DMS 273 (cell line): ENCODE measurements around the gene GABRA5.
"Not testable (repeated sequence)": the region's sequence is repeated elsewhere in the genome, so short reads cannot be mapped to it uniquely, and the experiment has no call there.

Experiments
- DNase-seq: peaks from one replicate; lab custom pipeline; 2025; ENCODE audit not compliant: unreplicated experiment; lab: John Stamatoyannopoulos, UW

GABRA5 gene

GRCh38 chr15:26866298-26867199, at the start of gene GABRA5:
TSS of gene GABRA5 (plus strand) at chr15:26867062. CDS start at chr15:26869249, 2,187 bp downstream.
- DNase-seq, result peak; percentile 91

- DNase-seq, result not testable (repeated sequence)
Measured at GRCh38 chr15:26831191-26831590, 35.7 kb upstream of the GABRA5 start.

GRCh38 chr15:26831951-26832350, 34.9 kb upstream of the GABRA5 start:
- no peak for DNase-seq

GRCh38 chr15:26838742-26839460, 28.0 kb upstream of the GABRA5 start:
- peak; percentile 35 for DNase-seq

DNA sequence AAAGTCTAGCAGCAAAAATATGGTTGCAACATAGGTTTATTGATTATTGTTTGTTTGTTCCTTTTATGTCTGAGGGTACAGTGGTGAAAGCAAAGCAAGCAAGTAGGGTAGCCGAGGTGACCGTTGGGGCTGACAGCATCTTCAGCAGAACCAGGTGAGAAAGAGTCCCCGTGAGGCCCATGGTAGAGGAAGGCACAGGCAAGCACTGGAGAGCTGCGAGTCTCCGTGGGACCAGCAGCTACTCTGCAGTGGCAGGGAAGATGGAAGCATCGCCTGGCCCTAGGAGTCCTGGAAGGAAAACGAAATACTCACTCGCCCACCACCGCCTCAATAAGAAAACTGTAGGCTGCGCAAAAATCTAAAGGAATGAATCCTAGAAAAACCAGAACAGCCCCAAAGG, 25.3 kb upstream of the GABRA5 start:
- no peak for DNase-seq

GRCh38 chr15:26841941-26842340, 24.9 kb upstream of the GABRA5 start:
- no peak for DNase-seq

DNA sequence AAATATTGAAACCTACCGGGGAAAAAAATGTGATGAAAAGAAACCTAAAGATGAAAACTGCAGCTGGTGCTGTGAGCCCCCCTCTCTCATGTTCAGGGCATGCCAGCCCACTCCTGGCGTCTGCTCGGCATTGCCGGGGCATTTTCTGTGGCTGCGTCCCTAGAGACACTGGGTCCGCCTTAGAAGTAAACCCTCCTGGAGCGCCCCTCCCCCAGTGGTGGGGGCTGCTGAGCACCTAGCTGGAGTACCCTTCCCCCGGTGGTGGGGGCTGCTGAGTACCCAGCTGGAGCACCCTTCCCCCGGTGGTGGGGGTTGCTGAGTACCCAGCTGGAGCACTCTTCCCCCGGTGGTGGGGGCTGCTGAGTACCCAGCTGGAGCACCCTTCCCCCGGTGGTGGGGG, 24.5 kb upstream of the GABRA5 start:
- DNase-seq, result no peak

GRCh38 chr15:26844901-26845300, 22.0 kb upstream of the GABRA5 start:
- no peak for DNase-seq

- DNase-seq, result no peak
Measured at GRCh38 chr15:26848498-26848897, 18.4 kb upstream of the GABRA5 start.

GRCh38 chr15:26850161-26850560, 16.7 kb upstream of the GABRA5 start:
- DNase-seq, result no peak

DNA sequence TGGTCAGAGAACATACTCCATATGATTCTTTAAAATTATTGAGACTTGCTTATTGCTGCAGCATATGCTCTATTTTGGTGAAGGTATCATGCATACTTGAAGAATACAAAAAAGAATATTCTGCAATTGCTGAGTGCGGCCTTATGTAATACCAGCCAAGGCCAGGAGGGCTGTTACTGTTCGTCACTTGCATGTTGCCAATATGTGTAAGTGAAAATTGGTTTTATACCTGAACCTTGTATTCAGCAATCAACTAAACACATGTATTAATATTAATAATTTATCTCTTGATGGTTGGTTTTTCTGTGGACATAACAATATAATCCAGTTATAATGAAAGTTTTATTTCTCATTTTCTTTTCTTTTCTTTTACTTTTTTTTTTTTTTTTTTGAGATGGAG, 13.9 kb upstream of the GABRA5 start:
- DNase-seq, result peak; percentile 2

- no peak for DNase-seq
Measured at GRCh38 chr15:26854435-26854834, 12.4 kb upstream of the GABRA5 start.

DNA sequence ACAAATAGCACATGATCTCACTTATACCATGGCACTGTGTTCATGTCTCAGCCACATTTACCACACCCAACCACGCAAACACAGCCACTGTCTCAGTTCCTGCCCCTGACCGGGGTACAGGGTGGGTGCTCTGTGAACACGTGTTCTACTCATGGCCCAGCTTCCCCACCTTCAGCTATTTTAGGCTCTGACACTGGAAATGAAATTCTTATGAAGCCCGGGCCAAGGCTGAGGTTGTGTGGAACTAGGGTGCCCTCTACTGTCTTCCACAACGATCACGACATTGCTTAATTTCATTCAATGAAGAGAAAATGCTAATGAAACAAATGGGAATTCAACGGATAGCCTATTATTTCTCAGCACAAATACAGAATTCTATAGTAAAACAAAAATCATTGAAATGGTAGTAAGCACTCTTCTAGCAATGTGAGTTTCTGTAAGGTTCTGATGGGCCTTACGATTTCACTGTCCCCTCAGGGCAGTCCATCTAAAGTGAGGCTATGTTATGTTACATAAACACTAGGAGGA, 2.1 kb upstream of the GABRA5 start:
- DNase-seq, result peak; percentile 84

GRCh38 chr15:26867200-26868007, 542 bp downstream of the GABRA5 start:
- DNase-seq, result peak; percentile 50

GRCh38 chr15:26868029-26868685, 1.3 kb downstream of the GABRA5 start:
- peak; percentile 20 for DNase-seq

- DNase-seq, result no peak
Measured at GRCh38 chr15:26869628-26870027, 2.8 kb downstream of the GABRA5 start.

DNA sequence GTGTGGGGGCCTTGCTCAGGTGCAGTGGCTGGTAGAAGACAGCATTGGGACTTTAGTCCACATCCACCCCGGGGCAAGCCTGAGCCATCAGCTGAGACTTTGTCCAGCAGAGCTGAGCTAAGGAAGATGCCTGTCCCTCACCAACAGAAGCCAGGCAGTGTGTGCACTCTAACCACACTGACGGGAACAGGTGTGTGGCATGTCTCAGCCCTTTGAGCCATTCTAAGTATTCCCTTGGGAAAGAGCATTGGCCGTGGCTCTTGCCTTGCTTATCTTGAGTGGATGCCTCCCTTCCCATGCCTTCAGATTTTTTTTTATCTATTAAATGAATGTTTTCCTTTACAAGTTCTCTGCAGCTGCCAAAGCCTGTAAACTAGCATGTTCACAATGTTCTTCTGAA, 3.5 kb downstream of the GABRA5 start:
- DNase-seq, result no peak

- no peak for DNase-seq
Measured at GRCh38 chr15:26872206-26872605, 5.3 kb downstream of the GABRA5 start.

GRCh38 chr15:26873846-26874245, 7.0 kb downstream of the GABRA5 start:
- DNase-seq, result no peak

GRCh38 chr15:26874774-26875475, 8.1 kb downstream of the GABRA5 start:
- no peak for DNase-seq
